ENCODE data around the gene PDE4D.

PDE4D gene

DNA sequence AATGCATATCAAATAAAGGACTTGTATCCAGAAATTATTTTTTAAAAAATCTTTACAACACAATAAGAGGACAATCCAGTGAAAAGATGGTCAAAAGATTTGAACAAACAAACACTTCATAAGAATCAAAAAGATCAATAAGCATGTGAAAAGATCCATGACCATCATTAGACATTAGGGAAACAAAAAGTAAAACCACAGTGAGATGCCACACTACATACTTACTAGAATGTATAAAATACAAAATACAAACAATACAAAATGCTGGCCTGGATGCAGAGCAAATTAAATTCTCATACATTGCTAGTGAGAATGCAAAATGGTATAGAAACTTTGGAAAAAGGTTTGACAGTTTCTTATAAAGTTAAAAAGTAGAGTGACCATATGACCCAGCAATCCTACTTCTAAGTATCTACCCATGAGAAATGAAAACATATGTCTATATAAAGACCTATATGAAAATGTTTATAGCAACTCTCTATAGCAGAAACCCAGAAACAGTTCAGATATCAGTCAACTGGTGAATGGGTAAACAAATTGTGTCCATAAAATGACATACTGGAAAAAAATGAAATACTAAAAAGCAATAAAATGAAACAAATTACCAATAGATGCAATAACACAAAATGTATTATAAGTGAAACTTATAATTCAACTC is 884.6 kb downstream of the PDE4D start:
- Histone ChIP-seq H3K79me1 (replicated peaks; ENCODE audit: low read length, poor library complexity, severe bottlenecking) (peaks cover 5% of the 10 kb centered on the region), H3K4me1 (ENCODE audit: control insufficient read depth, insufficient read depth, low read depth, low read length) (no peaks in the 10 kb centered on the region)
- no peak for DNase-seq

DNA sequence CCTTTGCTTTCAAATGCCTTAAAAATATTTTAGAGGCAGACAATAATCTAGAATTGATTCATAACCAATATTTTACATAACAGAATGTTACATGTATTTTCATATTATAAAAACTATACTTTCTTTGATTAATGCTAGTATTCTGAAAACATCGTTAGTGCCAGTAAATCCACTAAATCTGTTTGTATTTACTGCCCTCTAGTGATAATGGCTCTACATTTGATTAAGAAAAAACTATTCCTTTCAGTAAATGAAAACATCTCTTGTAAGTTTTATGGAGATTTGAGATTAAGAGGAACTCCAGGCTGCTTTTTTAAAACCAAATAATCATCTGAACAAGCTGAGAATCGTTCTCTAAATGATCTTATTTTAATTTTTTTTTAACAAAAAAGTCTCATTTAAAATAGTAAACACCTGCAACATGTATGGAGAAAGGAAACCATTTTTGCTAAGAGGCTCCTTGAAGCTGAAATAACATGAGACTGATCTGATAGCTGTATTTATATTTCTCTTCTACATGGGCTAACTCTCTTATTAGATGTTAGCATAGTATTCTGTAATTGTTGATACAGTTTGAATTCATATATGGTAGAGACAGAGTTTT is 886.0 kb downstream of the PDE4D start:
- Histone ChIP-seq H3K18ac (ENCODE audit: low read depth in 1 of 2, low read length in 2 of 2) (no peak overlapping the region), H2BK15ac (ENCODE audit: low read depth, poor library complexity, severe bottlenecking) (no peak overlapping the region), H3K27ac (ENCODE audit: low read length, poor library complexity, severe bottlenecking) (no peak overlapping the region), H3K79me1 (replicated peaks; ENCODE audit: low read length, poor library complexity, severe bottlenecking) (peaks cover 9% of the 10 kb centered on the region), H3K9ac (ENCODE audit: low read length) (peak overlapping the region; percentile 48), H2AFZ (ENCODE audit: low read depth, low read length) (no peak overlapping the region), H3K36me3 (ENCODE audit: control insufficient read depth in 1 of 2, insufficient read depth in 2 of 2, low read depth in 1 of 2, low read length in 2 of 2) (no peaks in the 10 kb centered on the region), H3K4me1 (ENCODE audit: control insufficient read depth, insufficient read depth, low read depth, low read length) (no peaks in the 10 kb centered on the region), H3K4me3 (ENCODE audit: insufficient read depth in 1 of 2, low read depth in 1 of 2, low read length in 2 of 2) (no peak overlapping the region), H2AK5ac (ENCODE audit: low read length, severe bottlenecking) (no peak overlapping the region), H3K4ac (ENCODE audit: low read depth in 1 of 2, low read length in 2 of 2) (no peak overlapping the region), H2BK5ac (ENCODE audit: low read depth, low read length, poor library complexity, severe bottlenecking) (no peak overlapping the region), H3K4me2 (ENCODE audit: low read length, poor library complexity, severe bottlenecking) (no peak overlapping the region), H3K27me3 (ENCODE audit: control insufficient read depth in 1 of 2, insufficient read depth in 1 of 2, low read length in 2 of 2) (no peaks in the 10 kb centered on the region), H3K9me3 (ENCODE audit: control insufficient read depth, low read length) (no peaks in the 10 kb centered on the region), H4K8ac (ENCODE audit: low read length) (no peak overlapping the region), H3K14ac (ENCODE audit: low read length in 2 of 2) (no peak overlapping the region), H3K23ac (ENCODE audit: low read length in 2 of 2) (no peak overlapping the region), H2BK120ac (ENCODE audit: low read depth, low read length) (no peak overlapping the region), H4K91ac (ENCODE audit: low read length) (no peak overlapping the region), H2BK12ac (ENCODE audit: low read length in 2 of 2) (no peak overlapping the region)
- WGBS: no CpG with 5 or more reads among the region's 2 CpGs
- DNase-seq: peak; percentile 37

More for the DNA sequence above, 884.6 kb downstream of the PDE4D start:
- Histone ChIP-seq H3K18ac (ENCODE audit: low read depth in 1 of 2, low read length in 2 of 2) (no peak overlapping the region), H3K14ac (ENCODE audit: low read length in 2 of 2) (no peak overlapping the region), H4K8ac (ENCODE audit: low read length) (no peak overlapping the region), H3K27me3 (ENCODE audit: control insufficient read depth in 1 of 2, insufficient read depth in 1 of 2, low read length in 2 of 2) (no peaks in the 10 kb centered on the region), H2BK120ac (ENCODE audit: low read depth, low read length) (no peak overlapping the region), H2AFZ (ENCODE audit: low read depth, low read length) (no peak overlapping the region), H2AK5ac (ENCODE audit: low read length, severe bottlenecking) (no peak overlapping the region), H4K91ac (ENCODE audit: low read length) (no peak overlapping the region), H3K36me3 (ENCODE audit: control insufficient read depth in 1 of 2, insufficient read depth in 2 of 2, low read depth in 1 of 2, low read length in 2 of 2) (no peaks in the 10 kb centered on the region), H3K9ac (ENCODE audit: low read length) (no peak overlapping the region), H2BK12ac (ENCODE audit: low read length in 2 of 2) (no peak overlapping the region), H2BK15ac (ENCODE audit: low read depth, poor library complexity, severe bottlenecking) (no peak overlapping the region), H3K23ac (ENCODE audit: low read length in 2 of 2) (no peak overlapping the region), H3K4me3 (ENCODE audit: insufficient read depth in 1 of 2, low read depth in 1 of 2, low read length in 2 of 2) (no peak overlapping the region), H3K27ac (ENCODE audit: low read length, poor library complexity, severe bottlenecking) (no peak overlapping the region), H3K4ac (ENCODE audit: low read depth in 1 of 2, low read length in 2 of 2) (no peak overlapping the region), H3K9me3 (ENCODE audit: control insufficient read depth, low read length) (no peaks in the 10 kb centered on the region), H2BK5ac (ENCODE audit: low read depth, low read length, poor library complexity, severe bottlenecking) (no peak overlapping the region), H3K4me2 (ENCODE audit: low read length, poor library complexity, severe bottlenecking) (no peak overlapping the region)

GRCh38 chr5:59005934-59006701 is 887.4 kb downstream of the PDE4D start:
- Histone ChIP-seq H3K79me1 (replicated peaks; ENCODE audit: low read length, poor library complexity, severe bottlenecking) (peaks cover 9% of the 10 kb centered on the region), H3K9ac (ENCODE audit: low read length) (no peak overlapping the region), H3K9me3 (ENCODE audit: control insufficient read depth, low read length) (no peaks in the 10 kb centered on the region), H4K91ac (ENCODE audit: low read length) (no peak overlapping the region), H3K4me3 (ENCODE audit: insufficient read depth in 1 of 2, low read depth in 1 of 2, low read length in 2 of 2) (no peak overlapping the region), H3K27me3 (ENCODE audit: control insufficient read depth in 1 of 2, insufficient read depth in 1 of 2, low read length in 2 of 2) (no peaks in the 10 kb centered on the region), H3K4ac (ENCODE audit: low read depth in 1 of 2, low read length in 2 of 2) (no peak overlapping the region), H2BK12ac (ENCODE audit: low read length in 2 of 2) (no peak overlapping the region), H4K8ac (ENCODE audit: low read length) (no peak overlapping the region), H3K14ac (ENCODE audit: low read length in 2 of 2) (no peak overlapping the region), H3K18ac (ENCODE audit: low read depth in 1 of 2, low read length in 2 of 2) (no peak overlapping the region), H2AK5ac (ENCODE audit: low read length, severe bottlenecking) (peak overlapping the region; percentile 29), H3K36me3 (ENCODE audit: control insufficient read depth in 1 of 2, insufficient read depth in 2 of 2, low read depth in 1 of 2, low read length in 2 of 2) (no peaks in the 10 kb centered on the region), H2BK120ac (ENCODE audit: low read depth, low read length) (no peak overlapping the region), H3K27ac (ENCODE audit: low read length, poor library complexity, severe bottlenecking) (no peak overlapping the region), H3K4me1 (ENCODE audit: control insufficient read depth, insufficient read depth, low read depth, low read length) (peaks cover 2% of the 10 kb centered on the region), H2BK15ac (ENCODE audit: low read depth, poor library complexity, severe bottlenecking) (no peak overlapping the region), H2BK5ac (ENCODE audit: low read depth, low read length, poor library complexity, severe bottlenecking) (no peak overlapping the region), H2AFZ (ENCODE audit: low read depth, low read length) (no peak overlapping the region), H3K23ac (ENCODE audit: low read length in 2 of 2) (no peak overlapping the region), H3K4me2 (ENCODE audit: low read length, poor library complexity, severe bottlenecking) (no peak overlapping the region)
- 98% methylated on average over 6 of the region's 7 CpGs for WGBS
- no peak for DNase-seq

- H3K23ac ChIP-seq (ENCODE audit: low read length in 2 of 2): no peak overlapping the region
- no peak overlapping the region for H3K18ac ChIP-seq (ENCODE audit: low read depth in 1 of 2, low read length in 2 of 2)
- DNase-seq: no peak
- no peak overlapping the region for H4K8ac ChIP-seq (ENCODE audit: low read length)
- H3K4me2 ChIP-seq (ENCODE audit: low read length, poor library complexity, severe bottlenecking): no peak overlapping the region
- H3K27ac ChIP-seq (ENCODE audit: low read length, poor library complexity, severe bottlenecking): no peak overlapping the region
- no peaks in the 10 kb centered on the region for H3K9me3 ChIP-seq (ENCODE audit: control insufficient read depth, low read length)
- H2BK120ac ChIP-seq (ENCODE audit: low read depth, low read length): no peak overlapping the region
- peaks cover 11% of the 10 kb centered on the region for H3K79me1 ChIP-seq (replicated peaks; ENCODE audit: low read length, poor library complexity, severe bottlenecking)
- no peak overlapping the region for H2BK12ac ChIP-seq (ENCODE audit: low read length in 2 of 2)
- H3K36me3 ChIP-seq (ENCODE audit: control insufficient read depth in 1 of 2, insufficient read depth in 2 of 2, low read depth in 1 of 2, low read length in 2 of 2): no peaks in the 10 kb centered on the region
- no peak overlapping the region for H3K4ac ChIP-seq (ENCODE audit: low read depth in 1 of 2, low read length in 2 of 2)
- H2BK5ac ChIP-seq (ENCODE audit: low read depth, low read length, poor library complexity, severe bottlenecking): no peak overlapping the region
- H2AK5ac ChIP-seq (ENCODE audit: low read length, severe bottlenecking): no peak overlapping the region
- H3K9ac ChIP-seq (ENCODE audit: low read length): no peak overlapping the region
- WGBS: 96% methylated on average over 5 of the region's 5 CpGs
- no peaks in the 10 kb centered on the region for H3K27me3 ChIP-seq (ENCODE audit: control insufficient read depth in 1 of 2, insufficient read depth in 1 of 2, low read length in 2 of 2)
- no peak overlapping the region for H2BK15ac ChIP-seq (ENCODE audit: low read depth, poor library complexity, severe bottlenecking)
- H3K4me3 ChIP-seq (ENCODE audit: insufficient read depth in 1 of 2, low read depth in 1 of 2, low read length in 2 of 2): no peak overlapping the region
- no peak overlapping the region for H3K14ac ChIP-seq (ENCODE audit: low read length in 2 of 2)
- peaks cover 2% of the 10 kb centered on the region for H3K4me1 ChIP-seq (ENCODE audit: control insufficient read depth, insufficient read depth, low read depth, low read length)
- no peak overlapping the region for H2AFZ ChIP-seq (ENCODE audit: low read depth, low read length)
- no peak overlapping the region for H4K91ac ChIP-seq (ENCODE audit: low read length)
Measured at GRCh38 chr5:59003641-59004040, 889.9 kb downstream of the PDE4D start.

Data from mesenchymal stem cell (in vitro differentiated cells and primary cell).